H9 (cell line): ENCODE results near the gene MYO18A. TPM values are rescaled to one million over a fixed set of nuclear protein-coding genes. Genes with fewer than 3 reads are reported as not detected.
A peak's percentile ranks its signal among the peaks of the same experiment; 100 is the strongest.

Experiments
- DNase-seq: peaks from one replicate; pipeline ENCODE4 v3.0.0-alpha.2; 2017
- H2AFZ ChIP-seq: one replicate; pipeline ENCODE4 v1.6.1; 2013; ENCODE audit warnings: mild to moderate bottlenecking, low read length, control low read depth, moderate library complexity
- H2AK5ac ChIP-seq: 2 replicates; pipeline ENCODE4 v1.6.1; 2013; ENCODE audit warnings: low read length, control low read depth, mixed read lengths; ENCODE audit not compliant: insufficient read length
- H2BK120ac ChIP-seq: one replicate; pipeline ENCODE4 v1.6.1; 2013; ENCODE audit warnings: low read depth, mild to moderate bottlenecking, low read length, control low read depth, inconsistent platforms; ENCODE audit not compliant: poor library complexity, severe bottlenecking
- H2BK12ac ChIP-seq: 2 replicates; pipeline ENCODE4 v1.6.1; 2013; ENCODE audit warnings: low read length, control low read depth, mixed read lengths, low read depth; ENCODE audit not compliant: insufficient read length
- H2BK15ac ChIP-seq: 2 replicates; pipeline ENCODE4 v1.6.1; 2013; ENCODE audit warnings: low read depth, low read length, control low read depth
- H2BK20ac ChIP-seq: one replicate; pipeline ENCODE4 v1.6.1; 2013; ENCODE audit warnings: low read depth, mild to moderate bottlenecking, low read length, control low read depth, inconsistent platforms; ENCODE audit not compliant: poor library complexity, severe bottlenecking
- H2BK5ac ChIP-seq: 2 replicates; pipeline ENCODE4 v1.6.1; 2013; ENCODE audit warnings: low read length, control low read depth, mixed read lengths; ENCODE audit not compliant: insufficient read length
- H3K14ac ChIP-seq: 2 replicates; pipeline ENCODE4 v1.6.1; 2013; ENCODE audit warnings: low read length, control low read depth; ENCODE audit not compliant: insufficient read depth
- H3K18ac ChIP-seq: 2 replicates; pipeline ENCODE4 v1.6.1; 2013; ENCODE audit warnings: low read depth, mild to moderate bottlenecking, mixed read lengths, low read length, control low read depth; ENCODE audit not compliant: insufficient read length
- H3K23ac ChIP-seq: 2 replicates; pipeline ENCODE4 v1.6.1; 2013; ENCODE audit warnings: low read length, control low read depth, mixed read lengths, low read depth; ENCODE audit not compliant: insufficient read length
- H3K23me2 ChIP-seq: 2 replicates; pipeline ENCODE4 v1.6.1; 2013; ENCODE audit warnings: low read depth, mild to moderate bottlenecking, mixed read lengths, low read length, control low read depth; ENCODE audit not compliant: insufficient read length, poor library complexity, severe bottlenecking
- H3K27ac ChIP-seq: 2 replicates; pipeline ENCODE4 v1.5.1; 2013; ENCODE audit warnings: low read length, control low read depth, mixed read lengths, low read depth; ENCODE audit not compliant: insufficient read length
- H3K27me3 ChIP-seq: 2 replicates; pipeline ENCODE4 v1.6.1; 2013; ENCODE audit warnings: low read length, control low read depth, inconsistent platforms; ENCODE audit not compliant: insufficient read depth
- H3K4ac ChIP-seq: 2 replicates; pipeline ENCODE4 v1.6.1; 2013; ENCODE audit warnings: low read depth, mild to moderate bottlenecking, control low read depth, inconsistent platforms, low read length, moderate library complexity
- H3K4me1 ChIP-seq: 2 replicates; pipeline ENCODE4 v1.6.1; 2013; ENCODE audit warnings: low read length, control low read depth, inconsistent platforms; ENCODE audit not compliant: insufficient read depth
- H3K4me2 ChIP-seq: 2 replicates; pipeline ENCODE4 v1.6.1; 2013; ENCODE audit warnings: low read length, control low read depth, mixed read lengths; ENCODE audit not compliant: insufficient read length, insufficient read depth
- H3K56ac ChIP-seq: 2 replicates; pipeline ENCODE4 v1.6.1; 2013; ENCODE audit warnings: low read depth, mild to moderate bottlenecking, mixed read lengths, low read length, control low read depth; ENCODE audit not compliant: insufficient read length
- H3K79me1 ChIP-seq: 2 replicates; pipeline ENCODE4 v1.6.1; 2013; ENCODE audit warnings: low read depth, mild to moderate bottlenecking, moderate library complexity, low read length, control low read depth, inconsistent platforms; ENCODE audit not compliant: insufficient read depth, poor library complexity, severe bottlenecking
- H3K79me2 ChIP-seq: 2 replicates; pipeline ENCODE4 v1.6.1; 2013; ENCODE audit warnings: low read length, control low read depth, inconsistent platforms; ENCODE audit not compliant: insufficient read depth
- H3K9ac ChIP-seq: 2 replicates; pipeline ENCODE4 v1.6.1; 2013; ENCODE audit warnings: low read length, control low read depth, mixed read lengths; ENCODE audit not compliant: insufficient read length; ENCODE audit errors: extremely low read depth
- H3K9me3 ChIP-seq: one replicate; pipeline ENCODE4 v1.6.1; 2013; ENCODE audit warnings: low read depth, low read length, inconsistent platforms; ENCODE audit not compliant: control insufficient read depth
- H3T11ph ChIP-seq: one replicate; pipeline ENCODE4 v1.6.1; 2013; ENCODE audit warnings: mild to moderate bottlenecking, low read length, control low read depth, inconsistent platforms
- H4K20me1 ChIP-seq: one replicate; pipeline ENCODE4 v1.6.1; 2013; ENCODE audit not compliant: control insufficient read depth, insufficient read length, insufficient read depth
- H4K5ac ChIP-seq: 2 replicates; pipeline ENCODE4 v1.6.1; 2013; ENCODE audit warnings: low read depth, mild to moderate bottlenecking, mixed read lengths, low read length, control low read depth; ENCODE audit not compliant: insufficient read length
- H4K8ac ChIP-seq: replicated peaks from 2 replicates; pipeline ENCODE4 v1.6.1; 2013; ENCODE audit warnings: low read length, control low read depth, mixed read lengths, low read depth; ENCODE audit not compliant: insufficient read length
- H4K91ac ChIP-seq: 2 replicates; pipeline ENCODE4 v1.6.1; 2013; ENCODE audit warnings: low read depth, mild to moderate bottlenecking, moderate library complexity, mixed read lengths, low read length, control low read depth; ENCODE audit not compliant: insufficient read length
- H3K27ac Mint-ChIP-seq, 3 experiments: 2 replicates in 2 of 3; 3 replicates in 1 of 3; pipeline ENCODE4 v1.8.0; 2020 to 2021; ENCODE audit warnings: mixed read lengths in 3 of 3, mild to moderate bottlenecking in 1 of 3, moderate library complexity in 1 of 3
- H3K27me3 Mint-ChIP-seq: 2 replicates; pipeline ENCODE4 v1.8.0; 2021; ENCODE audit warnings: low read depth, mild to moderate bottlenecking, moderate library complexity, mixed read lengths
- H3K36me3 Mint-ChIP-seq, 3 experiments: 2 replicates in 2 of 3; 3 replicates in 1 of 3; pipeline ENCODE4 v1.8.0; 2020 to 2021; ENCODE audit warnings: low read depth in 3 of 3, mixed read lengths in 3 of 3; ENCODE audit not compliant: insufficient read depth in 1 of 3
- H3K4me1 Mint-ChIP-seq, 2 experiments: 2 replicates each; pipeline ENCODE4 v1.8.0; 2020; ENCODE audit warnings: mixed read lengths in 2 of 2
- H3K4me3 Mint-ChIP-seq, 2 experiments: 2 replicates in 1 of 2; 3 replicates in 1 of 2; pipeline ENCODE4 v1.8.0; 2020 to 2021; ENCODE audit warnings: mild to moderate bottlenecking in 2 of 2, mixed read lengths in 2 of 2, moderate library complexity in 1 of 2
- H3K9me3 Mint-ChIP-seq, 2 experiments: 2 replicates in 1 of 2; 3 replicates in 1 of 2; pipeline ENCODE4 v1.8.0; 2020; ENCODE audit warnings: mild to moderate bottlenecking in 2 of 2, mixed read lengths in 2 of 2, moderate library complexity in 1 of 2
- WGBS: extraction: QIAGEN DNeasy Blood & Tissue Kit; methylation state at CpG from one replicate; pipeline ENCODE4 v1.1.7; 2013; ENCODE audit warnings: missing lambda C conversion rate, low lambda C conversion rate, mixed read lengths; ENCODE audit not compliant: insufficient read length; ENCODE audit errors: extremely low coverage; 5-methylcytosine and 5-hydroxymethylcytosine counted together
- total RNA-seq: library from RNA; stranded (reverse); gene quantifications from 2 replicates; pipeline ENCODE4 v1.2.1, GENCODE V29; 2021
- TF ChIP-seq, protein P1 (sequence below): fragments of 200-600 bp; sonication (generic); conservative IDR thresholded peaks from 3 replicates; pipeline ENCODE4 v1.8.0; 2021; ENCODE audit warnings: antibody characterized with exemption, mild to moderate bottlenecking

Gene MYO18A
- total RNA-seq, 1 experiment from 2014 or later: 21.6 TPM

DNA sequence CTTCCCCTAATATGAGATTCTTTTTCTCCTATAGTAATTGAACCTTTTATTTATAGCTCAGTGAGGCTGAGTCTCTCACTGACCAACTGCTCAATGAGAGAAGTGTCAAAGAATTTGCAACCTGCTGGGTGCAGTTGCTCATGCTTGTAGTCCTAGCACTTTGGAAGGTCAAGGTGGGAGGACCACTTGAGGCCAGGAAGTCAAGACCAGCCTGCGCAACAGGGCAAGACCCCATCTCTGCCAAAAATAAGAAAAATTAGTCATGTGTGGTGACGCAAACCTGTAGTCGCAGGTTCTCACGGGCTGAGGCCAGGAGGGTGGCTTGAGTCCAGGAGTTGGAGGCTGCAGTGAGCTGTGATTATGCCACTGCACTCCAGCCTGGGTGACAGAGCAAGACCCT is 35.5 kb upstream of the MYO18A start:
- H4K5ac ChIP-seq: no peak overlapping the region
- H3K27me3 ChIP-seq: no peaks in the 10 kb centered on the region
- H3K4ac ChIP-seq: no peak overlapping the region
- H3K79me1 ChIP-seq: no peaks in the 10 kb centered on the region
- H3T11ph ChIP-seq: no peak overlapping the region
- no peak overlapping the region for H2BK5ac ChIP-seq
- H2BK15ac ChIP-seq: no peak overlapping the region
- no peak overlapping the region for H2BK20ac ChIP-seq
- H3K18ac ChIP-seq: no peak overlapping the region
- H3K4me1 Mint-ChIP-seq: peaks cover 6 to 10% of the 10 kb centered on the region in 2 experiments
- TF ChIP-seq, protein P1, sequence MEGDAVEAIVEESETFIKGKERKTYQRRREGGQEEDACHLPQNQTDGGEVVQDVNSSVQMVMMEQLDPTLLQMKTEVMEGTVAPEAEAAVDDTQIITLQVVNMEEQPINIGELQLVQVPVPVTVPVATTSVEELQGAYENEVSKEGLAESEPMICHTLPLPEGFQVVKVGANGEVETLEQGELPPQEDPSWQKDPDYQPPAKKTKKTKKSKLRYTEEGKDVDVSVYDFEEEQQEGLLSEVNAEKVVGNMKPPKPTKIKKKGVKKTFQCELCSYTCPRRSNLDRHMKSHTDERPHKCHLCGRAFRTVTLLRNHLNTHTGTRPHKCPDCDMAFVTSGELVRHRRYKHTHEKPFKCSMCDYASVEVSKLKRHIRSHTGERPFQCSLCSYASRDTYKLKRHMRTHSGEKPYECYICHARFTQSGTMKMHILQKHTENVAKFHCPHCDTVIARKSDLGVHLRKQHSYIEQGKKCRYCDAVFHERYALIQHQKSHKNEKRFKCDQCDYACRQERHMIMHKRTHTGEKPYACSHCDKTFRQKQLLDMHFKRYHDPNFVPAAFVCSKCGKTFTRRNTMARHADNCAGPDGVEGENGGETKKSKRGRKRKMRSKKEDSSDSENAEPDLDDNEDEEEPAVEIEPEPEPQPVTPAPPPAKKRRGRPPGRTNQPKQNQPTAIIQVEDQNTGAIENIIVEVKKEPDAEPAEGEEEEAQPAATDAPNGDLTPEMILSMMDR: no peak
- no peak overlapping the region for H2BK12ac ChIP-seq
- no peaks in the 10 kb centered on the region for H3K4me1 ChIP-seq
- H3K23ac ChIP-seq: no peak overlapping the region
- no peaks in the 10 kb centered on the region for H4K20me1 ChIP-seq
- H2AK5ac ChIP-seq: no peak overlapping the region
- no peak overlapping the region for H3K4me3 Mint-ChIP-seq
- H3K79me2 ChIP-seq: no peaks in the 10 kb centered on the region
- no peaks in the 10 kb centered on the region for H3K23me2 ChIP-seq
- H2AFZ ChIP-seq: no peak overlapping the region
- DNase-seq: no peak
- H3K27ac ChIP-seq: no peak overlapping the region
- H3K9me3 Mint-ChIP-seq: no peaks in the 10 kb centered on the region
- H3K36me3 Mint-ChIP-seq: no peaks in the 10 kb centered on the region; a peak in 1 of 7 replicates
- H4K91ac ChIP-seq: no peak overlapping the region
- H4K8ac ChIP-seq: no peak overlapping the region
- H3K27ac Mint-ChIP-seq: peak overlapping the region in 1 of 3 experiments; percentile 86; a peak in 1 of 7 replicates
- no peaks in the 10 kb centered on the region for H3K27me3 Mint-ChIP-seq
- no peaks in the 10 kb centered on the region for H3K9me3 ChIP-seq
- H2BK120ac ChIP-seq: no peak overlapping the region
- no peak overlapping the region for H3K9ac ChIP-seq
- H3K56ac ChIP-seq: no peak overlapping the region
- WGBS: no CpG with 5 or more reads among the region's 4 CpGs
- no peak overlapping the region for H3K4me2 ChIP-seq
- no peak overlapping the region for H3K14ac ChIP-seq
